IMR-90 (cell line): ENCODE results near the gene OSMR. TPM values are rescaled to one million over a fixed set of nuclear protein-coding genes. Genes with fewer than 3 reads are reported as not detected.
A peak's percentile ranks its signal among the peaks of the same experiment; 100 is the strongest.

Experiments used
- ATAC-seq: fragments of 200-7000 bp; cut with Tn5 transposase; 2 replicates; pipeline ENCODE4 v1.9.1; 2020; ENCODE audit warnings: low read depth, mild to moderate bottlenecking, moderate library complexity
- BruUV-seq: library from RNA; stranded (reverse); fragments of 400-500 nt; replicated peaks from 2 replicates; lab custom pipeline; 2021; lab: Mats Ljungman, UMichigan
- CTCF ChIA-PET: fragments of 300-600 bp; formaldehyde crosslinking; extraction: SDS; loops from one replicate; lab custom pipeline; 2021; ENCODE audit warnings: antibody characterized with exemption; lab: Yijun Ruan, JAX
- POLR2A ChIA-PET: fragments of 300-600 bp; sonication (Branson Sonifier 250); formaldehyde crosslinking; loops from one replicate; lab custom pipeline; 2022; ENCODE audit warnings: antibody characterized with exemption; ENCODE audit not compliant: unreplicated experiment; lab: Charles Lee
- DNase-seq: peaks from one replicate; pipeline ENCODE4 v3.0.0; 2013
- H2AFZ ChIP-seq: replicated peaks from 2 replicates; pipeline ENCODE3; 2013; ENCODE audit warnings: low read length, mild to moderate bottlenecking; ENCODE audit not compliant: poor library complexity
- H2AK5ac ChIP-seq: 2 replicates; pipeline ENCODE4 v1.6.1; 2013; ENCODE audit warnings: low read depth, low read length, inconsistent platforms
- H2AK9ac ChIP-seq: replicated peaks from 2 replicates; pipeline ENCODE3; 2013; ENCODE audit warnings: mild to moderate bottlenecking, low read depth, low read length, moderate library complexity; ENCODE audit not compliant: poor library complexity
- H2BK120ac ChIP-seq: 2 replicates; pipeline ENCODE4 v1.6.1; 2013; ENCODE audit warnings: low read depth, low read length, inconsistent platforms
- H2BK15ac ChIP-seq: 3 replicates; pipeline ENCODE4 v1.6.1; 2013; ENCODE audit warnings: low read depth, low read length, inconsistent platforms
- H2BK20ac ChIP-seq: 2 replicates; pipeline ENCODE4 v1.6.1; 2013; ENCODE audit warnings: low read depth, mild to moderate bottlenecking, inconsistent platforms, low read length, moderate library complexity
- H2BK5ac ChIP-seq: 2 replicates; pipeline ENCODE4 v1.6.1; 2013; ENCODE audit warnings: mild to moderate bottlenecking, low read depth, low read length, inconsistent platforms; ENCODE audit not compliant: poor library complexity, severe bottlenecking
- H3K14ac ChIP-seq: replicated peaks from 2 replicates; pipeline ENCODE4 v1.6.1; 2013; ENCODE audit warnings: low read depth, low read length, inconsistent platforms
- H3K18ac ChIP-seq: 2 replicates; pipeline ENCODE4 v1.6.1; 2013; ENCODE audit warnings: low read depth, low read length, control low read depth
- H3K23ac ChIP-seq: 2 replicates; pipeline ENCODE4 v1.6.1; 2013; ENCODE audit warnings: low read depth, low read length, inconsistent platforms
- H3K27ac ChIP-seq: 2 replicates; pipeline ENCODE4 v1.5.1; 2013; ENCODE audit warnings: mild to moderate bottlenecking, control low read depth, low read length; ENCODE audit not compliant: insufficient read depth
- H3K27me3 ChIP-seq: 2 replicates; pipeline ENCODE4 v1.6.1; 2013; ENCODE audit warnings: low read length; ENCODE audit not compliant: control insufficient read depth, insufficient read depth
- H3K36me3 ChIP-seq: 2 replicates; pipeline ENCODE4 v1.6.1; 2013; ENCODE audit warnings: low read length, mixed read lengths; ENCODE audit not compliant: control insufficient read depth, insufficient read depth
- H3K4ac ChIP-seq: 2 replicates; pipeline ENCODE4 v1.6.1; 2013; ENCODE audit warnings: low read depth, low read length, inconsistent platforms
- H3K4me1 ChIP-seq: 2 replicates; pipeline ENCODE4 v1.6.1; 2013; ENCODE audit warnings: low read length, mixed read lengths; ENCODE audit not compliant: control insufficient read depth, insufficient read depth
- H3K4me2 ChIP-seq: 2 replicates; pipeline ENCODE4 v1.6.1; 2013; ENCODE audit warnings: low read depth, mild to moderate bottlenecking, control low read depth, low read length, moderate library complexity
- H3K4me3 ChIP-seq: 2 replicates; pipeline ENCODE4 v1.5.1; 2013; ENCODE audit warnings: low read depth, mild to moderate bottlenecking, control low read depth, low read length, moderate library complexity; ENCODE audit not compliant: insufficient read depth
- H3K56ac ChIP-seq: 2 replicates; pipeline ENCODE4 v1.6.1; 2013; ENCODE audit warnings: low read length, inconsistent platforms; ENCODE audit not compliant: insufficient read depth; ENCODE audit errors: extremely low read depth
- H3K79me1 ChIP-seq, 2 experiments: 2 replicates each; pipeline ENCODE4 v1.6.1; 2013; ENCODE audit warnings: low read length in 2 of 2, inconsistent platforms in 1 of 2, low read depth in 1 of 2
- H3K9ac ChIP-seq: 2 replicates; pipeline ENCODE4 v1.6.1; 2013; ENCODE audit warnings: low read depth, low read length, control low read depth
- H3K9me1 ChIP-seq: 2 replicates; pipeline ENCODE4 v1.6.1; 2013; ENCODE audit warnings: low read length, inconsistent platforms; ENCODE audit not compliant: insufficient read depth
- H3K9me3 ChIP-seq: 2 replicates; pipeline ENCODE4 v1.6.1; 2013; ENCODE audit warnings: low read length; ENCODE audit not compliant: control insufficient read depth, insufficient read depth
- H4K20me1 ChIP-seq: 2 replicates; pipeline ENCODE4 v1.6.1; 2013; ENCODE audit warnings: low read length, inconsistent platforms; ENCODE audit not compliant: insufficient read depth
- H4K5ac ChIP-seq: 2 replicates; pipeline ENCODE4 v1.6.1; 2013; ENCODE audit warnings: mild to moderate bottlenecking, low read depth, low read length, control low read depth
- H4K8ac ChIP-seq, 2 experiments: 2 replicates each; pipeline ENCODE4 v1.6.1; 2013; ENCODE audit warnings: low read depth in 2 of 2, low read length in 2 of 2, control low read depth in 1 of 2, inconsistent platforms in 1 of 2
- H4K91ac ChIP-seq: 2 replicates; pipeline ENCODE4 v1.6.1; 2013; ENCODE audit warnings: low read depth, low read length, inconsistent platforms; ENCODE audit not compliant: insufficient read depth
- BHLHE40 ChIP-seq: fragments of 150-350 bp; IDR thresholded peaks from 2 replicates; pipeline ENCODE4 v1.6.1; 2016; ENCODE audit warnings: mild to moderate bottlenecking, low read depth, low read length
- CEBPB ChIP-seq: IDR thresholded peaks from 2 replicates; pipeline ENCODE4 v1.6.1; 2012; ENCODE audit warnings: low read depth, low read length, improper control_type of control experiment
- CHD1 ChIP-seq: IDR thresholded peaks from 2 replicates; pipeline ENCODE4 v1.6.1; 2012; ENCODE audit warnings: low read depth, low read length, improper control_type of control experiment
- FOS ChIP-seq: fragments of 150-350 bp; IDR thresholded peaks from 2 replicates; pipeline ENCODE4 v1.6.1; 2016; ENCODE audit warnings: low read depth, low read length
- MAFK ChIP-seq: IDR thresholded peaks from 2 replicates; pipeline ENCODE4 v1.6.1; 2012; ENCODE audit warnings: low read depth, low read length, improper control_type of control experiment
- MAZ ChIP-seq: IDR thresholded peaks from 2 replicates; pipeline ENCODE4 v1.6.1; 2012; ENCODE audit warnings: low read depth, mild to moderate bottlenecking, low read length, improper control_type of control experiment, moderate library complexity, borderline replicate concordance
- MXI1 ChIP-seq: IDR thresholded peaks from 2 replicates; pipeline ENCODE4 v1.6.1; 2012; ENCODE audit warnings: low read depth, mild to moderate bottlenecking, low read length, moderate library complexity, borderline replicate concordance
- NFE2L2 ChIP-seq: fragments of 150-350 bp; IDR thresholded peaks from 2 replicates; pipeline ENCODE4 v1.6.1; 2016; ENCODE audit warnings: low read depth, mild to moderate bottlenecking, low read length
- POLR2A ChIP-seq: IDR thresholded peaks from 2 replicates; pipeline ENCODE4 v1.6.1; 2012; ENCODE audit warnings: mild to moderate bottlenecking, low read depth, low read length
- RAD21 ChIP-seq: IDR thresholded peaks from 2 replicates; pipeline ENCODE4 v1.6.1; 2012; ENCODE audit warnings: low read length, improper control_type of control experiment
- RCOR1 ChIP-seq: IDR thresholded peaks from 2 replicates; pipeline ENCODE4 v1.6.1; 2012; ENCODE audit warnings: mild to moderate bottlenecking, low read length, improper control_type of control experiment; ENCODE audit not compliant: insufficient replicate concordance
- RFX5 ChIP-seq: IDR thresholded peaks from 2 replicates; pipeline ENCODE4 v1.8.0; 2012; ENCODE audit warnings: low read depth, mild to moderate bottlenecking, low read length, moderate library complexity
- SMC3 ChIP-seq: fragments of 150-350 bp; IDR thresholded peaks from 2 replicates; pipeline ENCODE4 v1.6.1; 2016; ENCODE audit warnings: low read depth, mild to moderate bottlenecking, antibody characterized with exemption, low read length, moderate library complexity
- WGBS, 2 experiments: methylation state at CpG; one replicate each; pipeline versions ENCODE4 v1.1.5 to v1.1.7; 2013; ENCODE audit warnings: missing lambda C conversion rate in 2 of 2; ENCODE audit not compliant: insufficient read length in 1 of 2; ENCODE audit errors: extremely low coverage in 2 of 2; 5-methylcytosine and 5-hydroxymethylcytosine counted together
- dilution Hi-C: fragments of 300-500 bp; cut with HindIII; formaldehyde crosslinking; loops from one replicate; pipeline ENCODE4 v1.14.3; 2018; ENCODE audit warnings: low sequenced_read_pairs; ENCODE audit not compliant: unreplicated experiment
- in situ Hi-C: fragments of 300-500 bp; cut with MboI; formaldehyde crosslinking; loops from 3 replicates; pipeline ENCODE4 v1.14.3; 2019; ENCODE audit warnings: low sequenced_read_pairs, inconsistent platforms, mixed read lengths
- intact Hi-C: fragments of 100-400 bp; cut with micrococcal nuclease; formaldehyde crosslinking; loops from 2 replicates; pipeline ENCODE4 v1.10.0; 2022
- polyA plus RNA-seq, 3 experiments: library from polyadenylated mRNA; depleted of rRNA; stranded (reverse); fragments of >200 nt; gene quantifications; 2 replicates each; pipeline ENCODE4 v1.2.3, GENCODE V29; 2012; ENCODE audit warnings: low replicate concordance in 1 of 3
- total RNA-seq: library from RNA; depleted of rRNA; stranded (reverse); fragments of >200 nt; gene quantifications from 2 replicates; pipeline ENCODE4 v1.2.3, GENCODE V29; 2012
- TF ChIP-seq, protein P1 (sequence below): fragments of 150-350 bp; IDR thresholded peaks from 2 replicates; pipeline ENCODE4 v1.6.1; 2017; ENCODE audit warnings: mild to moderate bottlenecking, antibody characterized with exemption, low read length, low read depth
- TF ChIP-seq, protein P2 (sequence below): conservative IDR thresholded peaks from 2 replicates; pipeline ENCODE4 v1.5.1; 2012; ENCODE audit warnings: mild to moderate bottlenecking, low read depth, low read length, improper control_type of control experiment
- TF ChIP-seq, protein P3 (sequence below): fragments of 150-350 bp; IDR thresholded peaks from 2 replicates; pipeline ENCODE4 v1.6.1; 2016; ENCODE audit warnings: low read depth, mild to moderate bottlenecking, low read length, moderate library complexity, borderline replicate concordance

Gene OSMR
- total and polyA plus RNA-seq, 2 of the 4 experiments (the other 2 are of a cell fraction), result 41.6 to 48.7 TPM

GRCh38 chr5:38922199-38922598 is 76.4 kb downstream of the OSMR start:
- CTCF ChIA-PET, result interaction anchor here (0.8 to 1.2 kb wide), 3 partner anchors 79 to 542 kb away, joined by 3 read pairs; no protein-coding TSS in a partner anchor

More at GRCh38 chr5:38922199-38922598, 76.4 kb downstream of the OSMR start:
- no TSS peak for BruUV-seq
- H4K91ac ChIP-seq, result no peak overlapping the region
- intact Hi-C loops, result loop anchor here (1.0 to 10.0 kb wide), 4 partner anchors 85 to 539 kb away; partner anchors contain the start of gene LIFR
- no peak overlapping the region for H2BK15ac ChIP-seq
- H2BK20ac ChIP-seq, result no peak overlapping the region
- H3K23ac ChIP-seq, result no peak overlapping the region
- no peak overlapping the region for H3K18ac ChIP-seq
- dilution Hi-C loops, result no loop called here
- in situ Hi-C loops, result no loop called here
- no peak overlapping the region for H3K4me3 ChIP-seq
- H3K9me3 ChIP-seq, result no peaks in the 10 kb centered on the region
- no peak overlapping the region for H3K4me2 ChIP-seq
- H4K20me1 ChIP-seq, result peaks cover 21% of the 10 kb centered on the region
- DNase-seq (peak; percentile 51), ATAC-seq (peak; percentile 43)
- H3K27ac ChIP-seq, result no peak overlapping the region
- H2BK120ac ChIP-seq, result no peak overlapping the region
- no peak overlapping the region for H2AK9ac ChIP-seq
- H2AK5ac ChIP-seq, result no peak overlapping the region
- WGBS, 2 experiments, result 0% methylated on average over 1 of the region's 1 CpG; no CpG with 5 or more reads in 1 of the 2 experiments
- H2AFZ ChIP-seq, result no peak overlapping the region
- H3K56ac ChIP-seq, result no peak overlapping the region
- no peak overlapping the region for H4K8ac ChIP-seq
- no peak overlapping the region for H3K9ac ChIP-seq
- no peaks in the 10 kb centered on the region for H3K27me3 ChIP-seq
- no peak overlapping the region for H3K4ac ChIP-seq
- H2BK5ac ChIP-seq, result no peak overlapping the region
- H3K14ac ChIP-seq, result no peak overlapping the region
- H3K4me1 ChIP-seq, result peaks cover 12% of the 10 kb centered on the region
- TF ChIP-seq MAFK (no peak), MXI1 (no peak), SMC3 (peak; percentile 54), BHLHE40 (no peak), CEBPB (no peak), FOS (no peak), POLR2A (no peak), RFX5 (no peak), RCOR1 (no peak), MAZ (no peak), RAD21 (peak; percentile 77), NFE2L2 (no peak), CHD1 (no peak)
- TF ChIP-seq, protein P1, sequence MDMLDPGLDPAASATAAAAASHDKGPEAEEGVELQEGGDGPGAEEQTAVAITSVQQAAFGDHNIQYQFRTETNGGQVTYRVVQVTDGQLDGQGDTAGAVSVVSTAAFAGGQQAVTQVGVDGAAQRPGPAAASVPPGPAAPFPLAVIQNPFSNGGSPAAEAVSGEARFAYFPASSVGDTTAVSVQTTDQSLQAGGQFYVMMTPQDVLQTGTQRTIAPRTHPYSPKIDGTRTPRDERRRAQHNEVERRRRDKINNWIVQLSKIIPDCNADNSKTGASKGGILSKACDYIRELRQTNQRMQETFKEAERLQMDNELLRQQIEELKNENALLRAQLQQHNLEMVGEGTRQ, result no peak
- TF ChIP-seq, protein P2, sequence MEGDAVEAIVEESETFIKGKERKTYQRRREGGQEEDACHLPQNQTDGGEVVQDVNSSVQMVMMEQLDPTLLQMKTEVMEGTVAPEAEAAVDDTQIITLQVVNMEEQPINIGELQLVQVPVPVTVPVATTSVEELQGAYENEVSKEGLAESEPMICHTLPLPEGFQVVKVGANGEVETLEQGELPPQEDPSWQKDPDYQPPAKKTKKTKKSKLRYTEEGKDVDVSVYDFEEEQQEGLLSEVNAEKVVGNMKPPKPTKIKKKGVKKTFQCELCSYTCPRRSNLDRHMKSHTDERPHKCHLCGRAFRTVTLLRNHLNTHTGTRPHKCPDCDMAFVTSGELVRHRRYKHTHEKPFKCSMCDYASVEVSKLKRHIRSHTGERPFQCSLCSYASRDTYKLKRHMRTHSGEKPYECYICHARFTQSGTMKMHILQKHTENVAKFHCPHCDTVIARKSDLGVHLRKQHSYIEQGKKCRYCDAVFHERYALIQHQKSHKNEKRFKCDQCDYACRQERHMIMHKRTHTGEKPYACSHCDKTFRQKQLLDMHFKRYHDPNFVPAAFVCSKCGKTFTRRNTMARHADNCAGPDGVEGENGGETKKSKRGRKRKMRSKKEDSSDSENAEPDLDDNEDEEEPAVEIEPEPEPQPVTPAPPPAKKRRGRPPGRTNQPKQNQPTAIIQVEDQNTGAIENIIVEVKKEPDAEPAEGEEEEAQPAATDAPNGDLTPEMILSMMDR, result peak; percentile 65
- TF ChIP-seq, protein P3, sequence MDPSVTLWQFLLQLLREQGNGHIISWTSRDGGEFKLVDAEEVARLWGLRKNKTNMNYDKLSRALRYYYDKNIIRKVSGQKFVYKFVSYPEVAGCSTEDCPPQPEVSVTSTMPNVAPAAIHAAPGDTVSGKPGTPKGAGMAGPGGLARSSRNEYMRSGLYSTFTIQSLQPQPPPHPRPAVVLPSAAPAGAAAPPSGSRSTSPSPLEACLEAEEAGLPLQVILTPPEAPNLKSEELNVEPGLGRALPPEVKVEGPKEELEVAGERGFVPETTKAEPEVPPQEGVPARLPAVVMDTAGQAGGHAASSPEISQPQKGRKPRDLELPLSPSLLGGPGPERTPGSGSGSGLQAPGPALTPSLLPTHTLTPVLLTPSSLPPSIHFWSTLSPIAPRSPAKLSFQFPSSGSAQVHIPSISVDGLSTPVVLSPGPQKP, result no peak
- POLR2A ChIA-PET, result no interaction called here
- peaks cover 57% of the 10 kb centered on the region for H3K36me3 ChIP-seq
- H3K79me1 ChIP-seq, result peaks cover 4 to 19% of the 10 kb centered on the region in 2 experiments; a peak in 2 of 4 replicates
- H3K9me1 ChIP-seq, result peaks cover 6% of the 10 kb centered on the region
- no peak overlapping the region for H4K5ac ChIP-seq
